ENCODE measurements around the gene TCF7L1.

Gene TCF7L1

GRCh38 chr2:85181134-85181631 is 48.0 kb downstream of the TCF7L1 start:
- no peak overlapping the region for H3K4me2 ChIP-seq
- no peaks in the 10 kb centered on the region for H4K20me1 ChIP-seq
- H3K9ac ChIP-seq, result no peak overlapping the region
- H3K4me1 ChIP-seq, result no peaks in the 10 kb centered on the region
- H3K27me3 ChIP-seq, result no peaks in the 10 kb centered on the region
- no peaks in the 10 kb centered on the region for H3K36me3 ChIP-seq
- TF ChIP-seq Cebpa-rat (IDR thresholded peaks at IDR 0.05), result no peak
- 0 out of 2 replicates have a peak, but pooled peaks cover 10% of the 10 kb centered on the region for H3K9me3 ChIP-seq
- H3K4me3 ChIP-seq, result no peak overlapping the region
- H3K27ac ChIP-seq, result no peak overlapping the region

- Histone ChIP-seq H3K4me2 (no peak overlapping the region), H3K4me1 (no peaks in the 10 kb centered on the region), H3K4me3 (no peak overlapping the region), H3K9ac (no peak overlapping the region), H3K9me3 (0 out of 2 replicates have a peak, but pooled peaks cover 4% of the 10 kb centered on the region), H3K27me3 (no peaks in the 10 kb centered on the region), H3K27ac (no peak overlapping the region), H3K36me3 (no peaks in the 10 kb centered on the region), H4K20me1 (no peaks in the 10 kb centered on the region)
- TF ChIP-seq Cebpa-rat (IDR thresholded peaks at IDR 0.05), result no peak
These were observed 48.8 kb downstream of the TCF7L1 start for GRCh38 chr2:85181844-85182456.

GRCh38 chr2:85183076-85183475 is 49.9 kb downstream of the TCF7L1 start:
- no peak overlapping the region for H3K4me3 ChIP-seq
- no peak overlapping the region for H3K9ac ChIP-seq
- no peak overlapping the region for H3K27ac ChIP-seq
- no peaks in the 10 kb centered on the region for H3K9me3 ChIP-seq
- no peaks in the 10 kb centered on the region for H3K4me1 ChIP-seq
- no peak overlapping the region for H3K4me2 ChIP-seq
- TF ChIP-seq Cebpa-rat (IDR thresholded peaks at IDR 0.05), result no peak
- no peaks in the 10 kb centered on the region for H3K36me3 ChIP-seq
- no peaks in the 10 kb centered on the region for H4K20me1 ChIP-seq
- H3K27me3 ChIP-seq, result no peaks in the 10 kb centered on the region

- no peaks in the 10 kb centered on the region for H3K4me1 ChIP-seq
- H3K27me3 ChIP-seq, result no peaks in the 10 kb centered on the region
- no peak overlapping the region for H3K4me2 ChIP-seq
- H4K20me1 ChIP-seq, result no peaks in the 10 kb centered on the region
- H3K36me3 ChIP-seq, result no peaks in the 10 kb centered on the region
- no peaks in the 10 kb centered on the region for H3K9me3 ChIP-seq
- H3K9ac ChIP-seq, result no peak overlapping the region
- H3K4me3 ChIP-seq, result no peak overlapping the region
- TF ChIP-seq Cebpa-rat (IDR thresholded peaks at IDR 0.05), result no peak
- no peak overlapping the region for H3K27ac ChIP-seq
These were observed 50.3 kb downstream of the TCF7L1 start for GRCh38 chr2:85183479-85183878.

- Histone ChIP-seq H3K27ac (no peak overlapping the region), H3K27me3 (no peaks in the 10 kb centered on the region), H3K9me3 (no peaks in the 10 kb centered on the region), H3K9ac (no peak overlapping the region), H4K20me1 (no peaks in the 10 kb centered on the region), H3K4me2 (no peak overlapping the region), H3K4me1 (no peaks in the 10 kb centered on the region), H3K4me3 (no peak overlapping the region), H3K36me3 (no peaks in the 10 kb centered on the region)
- no peak for TF ChIP-seq Cebpa-rat (IDR thresholded peaks at IDR 0.05)
These were observed 51.0 kb downstream of the TCF7L1 start for GRCh38 chr2:85184231-85184630.

GRCh38 chr2:85184990-85185389 is 51.8 kb downstream of the TCF7L1 start:
- no peak overlapping the region for H3K27ac ChIP-seq
- no peak overlapping the region for H3K4me3 ChIP-seq
- H3K36me3 ChIP-seq, result no peaks in the 10 kb centered on the region
- H3K4me1 ChIP-seq, result no peaks in the 10 kb centered on the region
- no peak overlapping the region for H3K9ac ChIP-seq
- no peaks in the 10 kb centered on the region for H3K9me3 ChIP-seq
- H3K27me3 ChIP-seq, result no peaks in the 10 kb centered on the region
- H3K4me2 ChIP-seq, result no peak overlapping the region
- TF ChIP-seq Cebpa-rat (IDR thresholded peaks at IDR 0.05), result no peak
- no peaks in the 10 kb centered on the region for H4K20me1 ChIP-seq

- no peak overlapping the region for H3K4me2 ChIP-seq
- H3K4me3 ChIP-seq, result no peak overlapping the region
- no peaks in the 10 kb centered on the region for H3K27me3 ChIP-seq
- H3K4me1 ChIP-seq, result no peaks in the 10 kb centered on the region
- H3K27ac ChIP-seq, result no peak overlapping the region
- H3K9me3 ChIP-seq, result no peaks in the 10 kb centered on the region
- no peak overlapping the region for H3K9ac ChIP-seq
- no peaks in the 10 kb centered on the region for H3K36me3 ChIP-seq
- H4K20me1 ChIP-seq, result no peaks in the 10 kb centered on the region
- TF ChIP-seq Cebpa-rat (IDR thresholded peaks at IDR 0.05), result no peak
These were observed 52.3 kb downstream of the TCF7L1 start for GRCh38 chr2:85185431-85185940.

- no peak overlapping the region for H3K4me2 ChIP-seq
- no peaks in the 10 kb centered on the region for H4K20me1 ChIP-seq
- H3K9ac ChIP-seq, result no peak overlapping the region
- no peaks in the 10 kb centered on the region for H3K4me1 ChIP-seq
- H3K27ac ChIP-seq, result no peak overlapping the region
- H3K36me3 ChIP-seq, result no peaks in the 10 kb centered on the region
- TF ChIP-seq Cebpa-rat (IDR thresholded peaks at IDR 0.05), result no peak
- H3K4me3 ChIP-seq, result no peak overlapping the region
- H3K9me3 ChIP-seq, result no peaks in the 10 kb centered on the region
- no peaks in the 10 kb centered on the region for H3K27me3 ChIP-seq
These were observed 53.9 kb downstream of the TCF7L1 start for GRCh38 chr2:85187069-85187468.

- H3K9me3 ChIP-seq, result no peaks in the 10 kb centered on the region
- no peaks in the 10 kb centered on the region for H3K36me3 ChIP-seq
- no peak overlapping the region for H3K9ac ChIP-seq
- no peak overlapping the region for H3K4me3 ChIP-seq
- H3K4me1 ChIP-seq, result no peaks in the 10 kb centered on the region
- no peak overlapping the region for H3K4me2 ChIP-seq
- H3K27me3 ChIP-seq, result no peaks in the 10 kb centered on the region
- no peak for TF ChIP-seq Cebpa-rat (IDR thresholded peaks at IDR 0.05)
- H4K20me1 ChIP-seq, result no peaks in the 10 kb centered on the region
- H3K27ac ChIP-seq, result no peak overlapping the region
These were observed 55.7 kb downstream of the TCF7L1 start for GRCh38 chr2:85188852-85189251.

GRCh38 chr2:85189606-85190270 is 56.5 kb downstream of the TCF7L1 start:
- no peaks in the 10 kb centered on the region for H3K4me1 ChIP-seq
- no peaks in the 10 kb centered on the region for H3K27me3 ChIP-seq
- H3K9ac ChIP-seq, result no peak overlapping the region
- no peak overlapping the region for H3K4me2 ChIP-seq
- no peaks in the 10 kb centered on the region for H3K9me3 ChIP-seq
- H4K20me1 ChIP-seq, result no peaks in the 10 kb centered on the region
- no peak overlapping the region for H3K27ac ChIP-seq
- H3K4me3 ChIP-seq, result no peak overlapping the region
- no peaks in the 10 kb centered on the region for H3K36me3 ChIP-seq
- no peak for TF ChIP-seq Cebpa-rat (IDR thresholded peaks at IDR 0.05)
